ENCODE measurements around the gene TCP11L2.
A peak's percentile ranks its signal among the peaks of the same experiment; 100 is the strongest.

TCP11L2 gene

DNA sequence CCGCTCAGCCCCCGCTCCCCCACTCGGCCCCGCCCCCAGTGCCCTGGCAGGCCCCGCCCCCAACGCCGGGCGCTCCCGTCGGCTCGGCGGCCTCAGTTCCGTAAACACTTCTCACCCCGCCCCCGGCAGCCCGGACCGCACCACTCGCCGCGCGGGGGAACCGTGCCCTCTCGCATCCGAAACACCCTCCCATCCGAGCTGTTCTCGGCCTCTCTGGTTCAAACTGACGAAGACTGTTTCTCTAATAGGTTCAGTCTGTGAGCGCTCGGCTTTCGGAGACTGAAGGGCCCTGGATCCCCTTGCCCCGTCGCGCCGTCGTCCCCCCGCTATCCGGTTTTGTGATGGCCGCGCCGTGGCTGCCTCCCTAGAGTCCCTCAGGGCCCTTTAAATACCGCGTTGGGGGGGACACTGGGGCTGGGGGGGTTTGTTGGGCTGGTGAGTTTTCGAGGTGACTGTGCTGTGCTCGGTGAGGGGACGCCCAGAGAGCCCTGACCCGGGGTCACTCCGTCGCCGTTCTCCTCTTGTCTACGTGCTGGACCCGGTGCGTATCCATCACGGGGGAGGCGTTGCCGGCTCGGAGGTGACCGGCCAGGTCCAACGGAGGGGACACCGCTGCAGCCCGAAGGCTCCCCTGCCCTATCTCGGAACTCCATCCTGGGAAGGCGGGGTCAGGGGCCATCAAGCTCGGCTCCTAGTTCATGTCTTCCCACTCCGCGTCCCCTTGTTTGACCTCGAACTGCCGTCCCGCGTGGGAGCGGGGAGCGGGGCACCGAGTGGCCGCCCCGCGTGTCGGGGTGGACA, at the start of gene TCP11L2:
TSS of gene TCP11L2 (plus strand) at position 333 of the 801 bp plus-strand sequence. CDS start 8,343 bp downstream, outside the sequence.
- DNase-seq (ENCODE audit: low read depth in 2 of 2): peak; percentile 78 to 82

DNA sequence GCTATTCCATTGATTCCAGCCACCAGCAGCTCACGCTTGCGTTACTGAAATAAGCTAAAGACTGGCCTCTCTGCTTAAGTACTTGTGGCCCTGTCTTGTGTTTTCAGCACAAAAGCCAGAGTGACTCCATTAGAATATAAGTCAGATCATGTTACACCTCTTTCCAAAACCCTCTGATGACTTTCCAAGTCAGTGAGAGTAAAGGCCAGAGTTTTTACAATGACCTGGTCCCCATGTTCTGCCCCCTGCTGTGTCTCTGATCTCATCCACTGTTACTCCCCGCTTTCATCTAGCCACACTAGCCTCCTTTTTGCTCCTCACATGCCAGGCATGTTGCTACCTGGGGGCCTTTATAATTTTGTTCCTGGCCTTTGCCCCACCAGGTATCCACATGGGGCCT, 47.8 kb upstream of the TCP11L2 start:
- no peak for DNase-seq (ENCODE audit: low read depth in 2 of 2)

DNA sequence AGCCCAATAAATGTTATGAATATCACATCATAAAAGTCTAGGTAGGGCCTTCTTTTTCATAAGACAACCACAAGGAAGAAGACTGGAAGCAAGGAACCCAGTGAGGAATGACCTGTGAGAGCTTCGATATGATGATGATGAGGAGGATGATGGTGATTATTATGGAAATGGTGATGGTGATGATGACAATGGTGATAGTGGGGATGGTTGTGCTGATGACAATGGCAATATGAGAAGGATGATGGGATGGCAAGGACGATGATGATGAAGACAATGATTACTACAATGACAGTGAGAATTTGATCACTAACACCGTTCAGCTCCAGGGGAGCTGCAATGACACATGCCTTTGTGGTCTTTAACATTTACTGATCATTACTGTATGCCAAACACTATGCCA, 47.0 kb upstream of the TCP11L2 start:
- no peak for DNase-seq (ENCODE audit: low read depth in 2 of 2)

DNA sequence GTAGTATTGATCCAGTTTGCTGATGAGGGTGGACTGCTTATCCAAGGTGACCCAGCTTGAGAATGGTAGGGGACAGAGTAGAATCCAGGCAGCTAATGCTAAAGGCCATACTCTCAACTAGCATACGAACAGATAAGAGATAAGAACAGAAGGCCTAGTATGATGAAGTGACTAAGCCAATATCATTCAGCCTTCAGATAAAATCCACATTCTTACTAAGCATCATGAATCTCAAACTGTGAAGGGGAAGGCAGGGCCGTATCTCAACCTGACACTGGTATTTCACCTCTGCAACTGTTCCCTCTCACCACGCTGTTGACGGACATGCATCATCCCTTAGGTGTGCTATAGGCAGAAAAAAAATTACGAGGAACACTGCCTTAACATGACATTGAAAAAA, 46.6 kb upstream of the TCP11L2 start:
- no peak for DNase-seq (ENCODE audit: low read depth in 2 of 2)

DNA sequence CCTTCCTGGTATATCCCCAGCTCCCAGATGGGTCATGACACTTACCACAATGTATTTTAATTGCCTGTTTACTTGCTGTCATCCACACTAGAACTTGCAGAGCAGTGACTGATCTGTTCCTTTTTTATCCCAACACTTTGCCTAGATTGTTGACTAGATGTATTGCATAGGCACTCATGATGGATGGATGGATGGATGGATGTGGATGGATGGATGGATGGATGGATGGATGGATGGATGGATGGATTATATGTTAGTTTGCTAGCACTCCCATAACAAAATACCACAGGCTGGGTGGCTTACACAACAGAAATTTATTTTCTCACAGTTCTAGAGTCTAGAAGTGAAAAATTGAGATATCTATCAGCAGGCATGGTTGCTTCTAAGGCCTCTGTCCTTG, 46.0 kb upstream of the TCP11L2 start:
- no peak for DNase-seq (ENCODE audit: low read depth in 2 of 2)

DNA sequence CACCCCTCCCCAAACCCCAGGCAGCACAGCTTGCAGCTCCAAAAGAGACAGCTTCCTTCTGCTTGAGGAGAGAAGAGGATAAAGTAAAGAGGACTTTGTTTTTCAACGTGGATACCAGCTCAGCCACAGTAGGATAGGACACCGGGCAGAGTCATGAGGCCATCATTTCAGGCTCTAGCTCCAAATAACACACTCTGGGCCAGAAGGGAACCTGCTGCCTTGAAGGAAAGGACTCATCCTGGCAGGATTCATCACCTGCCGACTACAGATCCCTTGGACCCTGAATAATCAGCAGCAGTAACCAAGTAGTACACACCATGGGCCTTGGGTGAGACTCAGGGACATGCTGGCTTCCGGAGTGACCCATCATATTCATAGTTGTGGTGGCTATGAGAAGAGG, 44.3 kb upstream of the TCP11L2 start:
- DNase-seq (ENCODE audit: low read depth in 2 of 2): no peak

DNA sequence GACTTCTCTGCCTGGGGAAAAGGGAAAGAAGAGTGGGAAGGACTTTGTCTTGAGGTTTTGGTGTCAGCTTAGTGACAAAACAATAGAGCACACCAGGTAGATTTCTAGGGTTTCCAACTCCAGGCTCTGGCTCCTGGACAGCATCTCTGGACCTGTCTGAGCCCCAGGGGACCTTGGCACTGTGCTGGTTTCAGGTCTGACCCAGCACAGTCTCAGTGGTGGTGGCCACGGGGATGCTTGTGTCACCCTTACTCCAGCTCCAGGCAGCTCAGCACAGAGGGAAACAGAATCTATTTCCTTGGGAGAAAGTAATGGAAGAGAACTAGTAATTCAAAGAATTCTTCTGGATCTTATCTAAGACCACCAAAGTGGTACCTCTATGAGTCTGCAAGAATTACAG, 43.6 kb upstream of the TCP11L2 start:
- no peak for DNase-seq (ENCODE audit: low read depth in 2 of 2)

DNA sequence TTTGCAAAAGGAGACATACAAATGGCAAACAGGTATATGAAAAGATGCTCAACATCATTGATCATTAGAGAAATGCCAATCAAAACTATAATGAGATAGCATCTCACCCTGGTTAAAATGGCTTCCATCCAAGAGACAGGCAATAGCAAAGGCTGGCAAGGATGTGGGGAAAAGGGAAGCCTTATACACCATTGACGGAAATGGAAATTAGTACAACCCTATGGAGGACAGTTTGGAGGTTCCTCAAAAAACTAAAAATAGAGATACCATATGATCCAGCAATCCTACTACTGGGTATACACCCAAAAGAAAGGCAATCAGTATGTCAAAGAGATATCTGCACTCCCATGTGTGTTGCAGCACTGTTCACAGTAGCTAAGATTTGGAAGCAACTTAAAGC, 37.4 kb upstream of the TCP11L2 start:
- DNase-seq (ENCODE audit: low read depth in 2 of 2): no peak

DNA sequence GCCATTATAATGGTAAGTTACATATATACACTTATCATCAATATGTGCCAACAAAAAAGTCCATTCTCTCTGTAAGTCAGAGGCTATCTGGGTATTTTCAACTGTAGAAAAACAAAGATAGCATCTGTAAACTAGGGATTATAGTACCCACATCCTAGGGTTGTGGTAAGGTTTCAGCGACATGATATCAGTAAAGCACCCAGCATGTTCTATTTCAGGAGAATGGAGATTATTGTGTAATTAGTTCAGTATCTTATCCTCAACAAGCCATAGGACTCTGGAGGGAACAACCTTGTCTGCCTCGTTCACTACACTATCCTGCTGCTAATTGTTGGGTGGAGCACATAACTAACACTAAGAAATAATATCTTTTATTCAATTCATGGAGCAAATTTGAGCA, 35.0 kb upstream of the TCP11L2 start:
- no peak for DNase-seq (ENCODE audit: low read depth in 2 of 2)

DNA sequence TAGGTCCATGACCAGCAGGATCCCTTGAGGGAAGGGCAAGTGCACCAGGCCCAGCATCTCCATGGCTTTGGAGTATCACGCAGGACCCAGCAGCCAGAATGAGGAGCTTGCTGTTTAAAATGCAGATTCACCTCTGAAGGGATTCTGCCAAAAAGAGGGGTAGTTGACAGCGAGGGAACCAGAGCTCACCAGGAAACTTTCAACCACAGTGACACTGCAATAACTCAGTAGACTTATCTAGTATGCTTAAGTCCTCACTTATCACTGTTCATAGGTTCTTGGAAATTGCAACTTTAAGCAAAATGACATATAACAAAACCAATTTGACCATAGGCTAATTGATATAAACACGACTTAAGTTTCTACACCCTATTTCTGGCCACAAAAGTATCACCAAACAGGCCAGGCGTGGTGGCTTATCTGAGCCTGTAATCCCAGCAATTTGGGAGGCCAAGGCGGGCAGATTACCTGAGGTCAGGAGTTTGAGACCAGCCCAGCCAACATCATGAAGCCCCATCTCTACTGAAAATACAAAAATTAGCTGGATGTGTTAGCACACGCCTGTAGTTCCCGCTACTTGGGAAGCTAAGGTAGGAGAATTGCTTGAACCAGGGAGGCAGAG, 33.3 kb upstream of the TCP11L2 start:
- no peak for DNase-seq (ENCODE audit: low read depth in 2 of 2)

DNA sequence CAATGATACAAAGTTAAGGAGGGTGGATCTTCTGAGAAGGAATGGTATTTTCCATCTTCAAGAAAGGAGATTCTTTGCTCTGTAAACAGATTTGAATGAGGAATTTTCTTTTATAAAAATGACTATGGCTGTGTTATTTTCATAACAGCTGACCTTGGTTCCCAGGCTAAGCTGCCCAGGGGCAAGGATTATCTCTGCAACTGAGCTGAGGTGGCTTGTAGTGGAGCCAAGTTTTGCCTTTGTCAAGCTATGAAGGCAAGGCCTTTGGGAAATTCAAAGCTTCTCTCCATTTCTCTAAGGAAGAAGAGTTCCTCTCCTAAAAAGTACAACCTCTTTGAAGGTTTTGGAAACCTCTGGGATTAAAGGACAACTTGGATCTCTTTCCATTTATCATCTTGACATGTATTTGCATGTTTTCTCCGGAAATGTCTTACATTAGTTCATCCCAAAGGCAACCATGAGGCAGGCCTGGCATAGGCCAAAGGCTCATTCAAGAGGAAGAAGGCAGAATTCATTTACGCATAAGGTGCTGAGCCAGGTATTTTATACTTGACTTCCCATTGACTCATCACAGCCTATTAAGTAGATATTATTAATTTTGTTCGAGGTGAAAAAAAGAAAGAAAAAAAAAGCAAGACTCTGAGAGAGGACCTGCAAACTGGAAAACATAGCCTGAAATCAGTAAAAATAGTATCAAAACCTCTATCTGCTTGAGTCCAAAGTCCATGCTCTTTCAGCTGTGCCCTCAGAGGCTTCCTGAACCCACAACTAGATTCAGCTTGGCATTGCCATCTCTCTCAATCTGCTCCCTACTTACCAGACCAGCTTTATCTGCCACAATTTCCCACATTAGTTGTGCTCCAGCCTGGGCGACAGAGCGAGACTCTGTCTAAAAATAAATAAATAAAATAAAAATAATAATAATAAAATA, 30.7 kb upstream of the TCP11L2 start:
- no peak for DNase-seq (ENCODE audit: low read depth in 2 of 2)

DNA sequence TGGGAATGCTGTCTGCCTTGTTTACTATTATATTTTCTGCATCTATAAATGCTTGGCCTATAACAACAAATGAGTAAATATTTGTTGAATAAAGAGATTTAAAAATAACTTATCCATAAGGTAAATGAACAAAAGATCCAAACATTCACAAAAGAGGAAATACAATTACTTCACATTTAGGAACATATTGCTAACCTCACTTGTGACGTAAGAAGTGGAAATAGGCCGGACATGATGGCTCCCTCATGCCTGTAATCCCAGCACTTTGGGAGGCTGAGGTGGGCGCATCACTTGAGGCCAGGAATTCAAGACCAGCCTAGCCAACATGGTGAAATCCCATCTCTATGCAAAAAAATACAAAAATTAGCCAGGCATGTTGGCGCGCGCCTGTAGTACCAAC, 29.0 kb upstream of the TCP11L2 start:
- no peak for DNase-seq (ENCODE audit: low read depth in 2 of 2)

DNA sequence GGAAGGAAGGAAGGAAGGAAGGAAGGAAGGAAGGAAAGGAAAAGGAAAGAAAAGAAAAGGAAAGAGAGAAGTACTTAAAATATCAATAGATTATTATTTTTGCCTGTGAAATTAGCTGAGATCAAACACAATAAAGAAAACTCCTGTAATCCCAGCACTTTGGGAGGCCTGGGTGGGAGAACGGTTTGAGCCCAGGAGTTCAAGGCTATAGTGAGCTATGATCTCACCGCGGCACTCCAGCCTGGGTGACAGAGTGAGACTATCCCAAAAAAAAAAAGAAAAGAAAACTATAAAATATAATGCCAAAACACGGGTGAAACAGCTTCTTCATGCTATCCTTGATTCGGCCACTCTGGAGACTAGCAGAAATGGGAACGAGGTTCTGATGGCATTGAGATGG, 28.5 kb upstream of the TCP11L2 start:
- no peak for DNase-seq (ENCODE audit: low read depth in 2 of 2)

DNA sequence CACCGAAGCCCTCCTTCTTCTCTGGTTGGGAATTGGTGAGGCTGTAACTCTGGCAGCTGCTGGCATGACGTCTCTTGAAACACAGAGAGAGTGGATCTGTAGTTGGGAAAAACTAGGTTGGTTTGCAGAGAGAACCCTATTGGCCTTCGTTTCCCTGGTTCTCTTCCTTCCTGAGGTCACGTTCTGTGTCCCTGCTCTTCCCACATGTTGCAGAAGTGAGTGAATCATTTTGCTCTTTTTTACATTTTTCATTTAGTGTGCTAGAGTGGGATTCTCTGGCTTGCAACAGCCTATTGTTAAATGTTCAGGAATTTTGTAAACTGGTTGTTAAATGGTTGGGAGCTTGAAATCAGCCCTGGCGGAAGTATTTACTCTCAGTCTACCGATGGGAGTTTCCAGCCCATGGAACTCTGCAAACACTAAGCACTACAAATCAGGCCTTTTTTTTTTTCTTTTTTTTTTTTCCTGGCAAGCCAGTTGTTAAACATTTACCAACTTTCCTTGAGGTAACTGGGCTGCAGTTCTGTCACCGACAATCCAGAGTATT, 27.9 kb upstream of the TCP11L2 start:
- DNase-seq (ENCODE audit: low read depth in 2 of 2): no peak

DNA sequence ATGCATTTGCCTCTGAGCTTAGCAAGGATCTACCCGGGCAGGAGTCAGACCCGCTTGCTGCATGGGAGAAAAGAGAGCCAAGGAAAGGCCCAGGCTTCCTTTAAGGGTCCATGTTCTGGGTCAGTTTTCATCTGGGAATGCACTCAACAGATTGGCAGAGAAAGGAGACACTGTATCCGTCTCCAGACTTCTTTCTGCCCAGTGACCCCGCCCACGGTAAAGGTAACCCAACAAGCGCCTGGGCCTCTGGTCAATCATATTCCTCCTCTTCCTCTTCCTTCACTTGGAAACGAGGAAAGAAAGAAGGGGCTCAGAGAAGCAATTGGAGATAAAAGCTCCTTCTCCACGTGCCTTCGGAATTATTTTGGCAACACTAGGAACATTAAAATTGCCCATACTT, 27.1 kb upstream of the TCP11L2 start:
- no peak for DNase-seq (ENCODE audit: low read depth in 2 of 2)

DNA sequence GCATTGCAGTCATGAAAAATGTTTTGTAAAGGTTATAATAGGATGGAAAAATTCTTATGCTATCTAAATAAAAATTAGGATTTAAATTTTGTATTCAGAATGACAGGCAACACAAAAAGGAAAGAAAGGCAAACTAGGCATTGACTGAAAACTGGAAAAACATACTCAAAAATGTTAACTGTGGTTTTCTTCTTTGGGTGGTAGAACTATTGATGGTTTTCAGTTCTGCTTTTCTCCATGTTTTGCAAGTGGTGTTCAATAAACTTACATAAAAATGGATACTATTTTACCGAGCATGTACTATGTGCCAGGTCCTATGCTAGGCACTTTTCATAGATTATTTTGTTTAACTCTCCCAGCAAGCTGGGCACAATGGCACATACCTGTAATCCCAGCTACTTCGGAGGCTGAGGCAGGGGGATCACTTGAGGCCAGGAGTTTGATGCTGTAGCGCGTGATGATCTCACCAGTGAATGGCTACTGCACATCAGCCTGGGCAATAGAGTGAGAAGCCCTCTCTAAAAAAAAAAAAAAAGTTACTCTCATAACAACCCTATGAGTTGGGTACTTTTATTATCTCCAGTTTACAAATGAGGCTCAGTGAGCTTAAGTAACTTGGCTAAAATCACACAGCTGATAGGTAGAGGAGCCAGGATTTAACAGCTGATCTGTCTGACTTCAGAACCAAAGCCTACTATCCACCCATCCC, 26.3 kb upstream of the TCP11L2 start:
- no peak for DNase-seq (ENCODE audit: low read depth in 2 of 2)

DNA sequence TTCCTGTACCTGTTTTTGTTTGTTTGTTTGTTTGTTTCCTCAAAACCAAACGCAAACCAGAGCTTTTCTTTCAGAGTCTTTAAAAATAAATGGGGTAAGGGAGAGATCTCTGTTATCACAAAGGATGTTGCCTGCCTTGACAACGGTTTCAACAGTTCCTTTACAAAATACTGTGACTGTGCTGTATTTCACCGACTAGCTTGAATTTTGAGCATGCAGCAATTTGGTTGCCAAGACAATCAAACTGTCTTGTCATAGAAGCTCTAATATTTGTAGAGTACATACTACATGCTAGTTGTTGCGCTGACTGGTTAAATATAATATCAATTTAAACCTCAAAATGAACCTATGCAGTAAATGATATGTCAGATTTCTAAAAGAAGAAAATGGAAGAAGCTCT, 22.4 kb upstream of the TCP11L2 start:
- no peak for DNase-seq (ENCODE audit: low read depth in 2 of 2)

DNA sequence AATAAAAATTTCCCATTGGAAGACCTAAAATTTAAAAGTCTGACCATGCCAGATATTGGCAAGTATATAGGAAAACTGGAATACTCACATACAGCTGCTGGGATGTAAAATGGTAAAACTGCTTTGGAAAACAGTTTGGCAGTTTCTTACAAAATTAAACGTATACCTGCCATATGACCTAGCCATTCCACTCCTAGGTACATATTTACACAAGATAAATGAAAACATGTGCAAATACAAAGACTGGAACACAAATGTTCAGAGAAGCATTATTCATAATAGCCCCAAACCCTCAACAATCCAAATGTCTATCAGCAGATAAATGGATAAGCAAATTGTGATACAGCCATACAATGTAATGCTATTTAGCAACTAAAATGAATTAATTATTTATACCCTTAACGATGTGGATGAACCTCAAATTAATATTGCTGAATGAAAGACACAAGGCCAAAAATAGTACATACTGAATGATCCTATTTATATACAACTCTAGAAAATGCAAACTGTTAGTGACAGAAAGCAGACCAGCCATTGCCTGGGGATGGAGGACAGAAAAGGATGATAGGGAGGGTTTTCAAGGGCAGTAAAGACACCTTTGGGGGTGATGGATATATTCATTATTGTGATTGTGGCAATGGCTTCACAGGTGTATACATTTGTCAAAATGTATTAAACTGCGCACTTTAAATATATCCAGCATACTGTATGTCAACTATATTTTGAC, 21.3 kb upstream of the TCP11L2 start:
- no peak for DNase-seq (ENCODE audit: low read depth in 2 of 2)

DNA sequence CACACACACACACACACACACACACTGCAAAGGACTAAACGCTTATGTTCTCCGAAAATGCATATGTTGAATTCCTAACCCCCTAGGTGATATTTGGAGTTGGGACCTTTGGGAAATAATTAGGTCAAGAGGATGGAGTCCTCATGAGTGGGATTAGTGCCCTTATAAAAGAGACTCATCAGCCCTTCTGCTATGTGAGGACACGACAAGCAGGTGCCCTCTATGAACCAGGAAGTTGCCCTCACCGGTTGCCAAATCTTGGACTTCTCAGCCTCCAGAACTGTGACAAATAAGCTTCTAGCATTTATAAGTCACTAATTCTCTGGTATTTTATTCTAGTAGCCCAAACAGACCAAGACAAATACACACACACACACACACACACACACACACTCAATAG, 20.7 kb upstream of the TCP11L2 start:
- no peak for DNase-seq (ENCODE audit: low read depth in 2 of 2)

DNA sequence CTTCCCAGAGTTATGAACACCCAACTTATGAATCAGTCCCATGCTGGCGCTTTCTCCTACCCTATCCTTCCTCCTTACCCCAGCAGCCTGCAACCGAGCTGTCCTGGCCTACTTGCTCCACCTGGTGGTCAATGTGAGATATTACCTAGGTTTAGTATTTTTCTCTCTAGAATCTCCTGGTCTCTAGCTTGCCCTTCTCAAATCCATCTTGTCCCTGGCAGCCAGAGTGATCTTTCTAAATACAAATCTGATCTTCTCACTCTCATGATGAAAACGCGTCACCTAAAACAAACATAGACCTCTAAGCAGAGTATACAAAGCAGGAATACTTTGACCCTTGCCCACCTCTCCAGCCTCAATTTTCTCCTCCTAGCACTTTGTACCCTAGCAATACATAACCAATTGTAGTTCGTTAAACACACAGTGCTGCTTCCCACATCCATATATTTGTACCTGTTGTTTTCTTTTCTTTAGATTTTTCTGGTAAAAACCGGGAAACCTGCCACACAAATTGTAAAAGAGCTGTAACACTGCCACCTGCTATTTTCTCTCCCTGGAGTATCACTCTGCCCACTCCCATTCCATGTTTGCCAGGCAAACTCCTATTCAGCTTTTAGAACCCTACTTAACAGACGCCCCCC, 20.0 kb upstream of the TCP11L2 start:
- peak; percentile 7 to 38 for DNase-seq (ENCODE audit: low read depth in 2 of 2)

Data from activated CD4-positive, alpha-beta T cell treated with anti-CD3 and anti-CD28 coated beads for 24 hours (primary cell).